GM18526 (cell line): ENCODE results near the gene MROH9.

Experiments used
- POLR2A ChIP-seq: IDR thresholded peaks from 3 replicates; pipeline ENCODE4 v1.6.1; 2011; ENCODE audit not compliant: insufficient read length; ENCODE audit errors: extremely low read depth

MROH9 gene

GRCh38 chr1:170935231-170935630 lies at the start of gene MROH9:
Gene MROH9, plus strand, starts transcription at chr1:170935534. Its CDS starts 10,023 bp downstream, at chr1:170945557.
- no peak for TF ChIP-seq POLR2A

GRCh38 chr1:170885551-170885950 lies 49.8 kb upstream of the MROH9 start:
- TF ChIP-seq POLR2A = no peak

GRCh38 chr1:170886460-170886859 lies 48.9 kb upstream of the MROH9 start:
- no peak for TF ChIP-seq POLR2A

GRCh38 chr1:170887726-170888125 lies 47.6 kb upstream of the MROH9 start:
- no peak for TF ChIP-seq POLR2A

- TF ChIP-seq POLR2A = no peak
These were observed 43.5 kb upstream of the MROH9 start for GRCh38 chr1:170891872-170892271.

- TF ChIP-seq POLR2A = no peak
These were observed 41.6 kb upstream of the MROH9 start for GRCh38 chr1:170893655-170894297.

- no peak for TF ChIP-seq POLR2A
These were observed 31.4 kb upstream of the MROH9 start for GRCh38 chr1:170903961-170904360.

GRCh38 chr1:170908942-170909341 lies 26.4 kb upstream of the MROH9 start:
- TF ChIP-seq POLR2A = no peak

- TF ChIP-seq POLR2A = no peak
These were observed 25.1 kb upstream of the MROH9 start for GRCh38 chr1:170910273-170910672.

- no peak for TF ChIP-seq POLR2A
These were observed 18.0 kb upstream of the MROH9 start for GRCh38 chr1:170917373-170917772.

GRCh38 chr1:170927955-170928840 lies 7.1 kb upstream of the MROH9 start:
- no peak for TF ChIP-seq POLR2A

- no peak for TF ChIP-seq POLR2A
These were observed 5.9 kb upstream of the MROH9 start for GRCh38 chr1:170929412-170929834.

GRCh38 chr1:170929835-170930554 lies 5.3 kb upstream of the MROH9 start:
- no peak for TF ChIP-seq POLR2A

- no peak for TF ChIP-seq POLR2A
These were observed 3.7 kb upstream of the MROH9 start for GRCh38 chr1:170931650-170932049.

GRCh38 chr1:170932236-170932635 lies 3.1 kb upstream of the MROH9 start:
- no peak for TF ChIP-seq POLR2A

GRCh38 chr1:170938281-170938680 lies 2.9 kb downstream of the MROH9 start:
- no peak for TF ChIP-seq POLR2A
